H1 (cell line): Measurements from ENCODE around the gene KCTD3. TPM values are rescaled to one million over a fixed set of nuclear protein-coding genes. Genes with fewer than 3 reads are reported as not detected.

Source experiments
- CHD7 ChIP-seq: fragments of 300-600 bp; sonication (generic); IDR thresholded peaks from 2 replicates; pipeline ENCODE4 v1.7.1; 2012; ENCODE audit warnings: low read length, moderate library complexity, mild to moderate bottlenecking, inconsistent platforms; ENCODE audit not compliant: insufficient replicate concordance
- GTF2F1 ChIP-seq: IDR thresholded peaks from 2 replicates; pipeline ENCODE4 v1.6.1; 2012; ENCODE audit warnings: low read depth, low read length, improper control_type of control experiment, borderline replicate concordance
- HDAC6 ChIP-seq: IDR thresholded peaks from one replicate; pipeline ENCODE4 v1.7.1; 2012; ENCODE audit warnings: low read depth, mild to moderate bottlenecking, inconsistent platforms, low read length, moderate library complexity
- KDM1A ChIP-seq: fragments of 200-600, 300-600 bp; sonication (generic); IDR thresholded peaks from 2 replicates; pipeline ENCODE4 v1.7.1; 2016; ENCODE audit warnings: mild to moderate bottlenecking, low read length, borderline replicate concordance
- NANOG ChIP-seq: IDR thresholded peaks from 2 replicates; pipeline ENCODE4 v1.6.1; 2011; ENCODE audit warnings: low read length, low read depth, mild to moderate bottlenecking, inconsistent platforms; ENCODE audit not compliant: insufficient read depth, poor library complexity, severe bottlenecking
- POLR2AphosphoS5 ChIP-seq: IDR thresholded peaks from 2 replicates; pipeline ENCODE4 v1.6.1; 2011; ENCODE audit warnings: low read depth, low read length
- SIX5 ChIP-seq: IDR thresholded peaks from 2 replicates; pipeline ENCODE4 v1.6.1; 2011; ENCODE audit warnings: mild to moderate bottlenecking, low read depth, low read length
- SP1 ChIP-seq: IDR thresholded peaks from 2 replicates; pipeline ENCODE4 v1.6.1; 2011; ENCODE audit warnings: low read depth, low read length
- SP2 ChIP-seq: IDR thresholded peaks from 2 replicates; pipeline ENCODE4 v1.6.1; 2012; ENCODE audit warnings: mild to moderate bottlenecking, low read length, inconsistent platforms
- YY1 ChIP-seq: IDR thresholded peaks from 2 replicates; pipeline ENCODE4 v1.6.1; 2011; ENCODE audit warnings: low read depth, mild to moderate bottlenecking, low read length
- polyA plus RNA-seq, 7 experiments: library from polyadenylated mRNA; depleted of rRNA in 3 of 7; stranded (reverse) in 5 of 7; unstranded in 2 of 7; fragments of >200 nt in 5 of 7; fragments of 200-250 nt in 2 of 7; gene quantifications; 1 replicate in 5 of 7; 2 replicates in 1 of 7; 4 replicates in 1 of 7; pipeline versions ENCODE4 v1.2.1 to v1.2.3, GENCODE V29; 2011 to 2013; ENCODE audit warnings: missing spikeins in 2 of 7, mixed read lengths in 2 of 7
- total RNA-seq: library from RNA; stranded (reverse); fragmentation: NEBNext Ultra II Directional; extraction: Animal tissue kit (Norgen Biotek cat#: 25700); gene quantifications from 2 replicates; pipeline ENCODE4 v1.2.1, GENCODE V29; 2021

Gene KCTD3
- total and polyA plus RNA-seq, 2 of the 8 experiments (the other 6 are each of a cell fraction or from before 2014, with no cell fraction given) = 43.0 to 55.6 TPM

DNA sequence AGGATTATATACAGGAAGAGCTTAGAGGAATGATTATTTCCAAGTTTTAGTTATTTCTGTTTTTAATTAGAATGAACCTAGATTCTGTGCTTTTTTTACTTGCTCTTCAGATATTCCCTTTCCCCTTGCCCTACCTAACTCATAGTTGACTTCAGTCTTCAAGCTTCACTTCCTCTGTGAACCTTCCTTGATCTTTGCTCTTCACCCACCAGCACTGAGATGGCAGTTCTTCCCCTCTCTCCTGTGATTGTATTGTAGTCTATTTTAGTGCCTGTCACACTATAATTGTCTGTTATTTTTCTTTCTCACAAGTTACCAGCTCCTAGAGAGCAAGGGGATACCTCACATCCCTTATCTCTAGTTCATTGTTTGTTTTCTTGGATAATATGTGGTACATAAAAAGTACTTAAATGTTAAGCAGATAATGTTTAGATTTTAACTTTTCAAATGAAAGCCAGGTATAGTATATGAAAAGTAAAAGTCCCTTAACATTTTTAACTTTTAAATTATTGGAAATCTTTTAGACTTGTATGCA is 33.2 kb downstream of the KCTD3 start (continued):
- TF ChIP-seq SP1 (no peak), HDAC6 (no peak), YY1 (no peak), GTF2F1 (no peak), NANOG (no peak), KDM1A (no peak), CHD7 (no peak), SP2 (no peak), POLR2AphosphoS5 (no peak), SIX5 (no peak)
